Fibroblast of lung (primary cell): ENCODE measurements around the gene DPEP3.

Experiments
- EZH2 ChIP-seq: IDR thresholded peaks from 2 replicates; pipeline ENCODE4 v1.5.1; 2012; ENCODE audit warnings: low read length, control low read depth, mild to moderate bottlenecking; ENCODE audit errors: missing control alignments
- TF ChIP-seq, protein P1 (sequence below), 2 donors: IDR thresholded peaks in 1 of 2; conservative IDR thresholded peaks in 1 of 2; 1 replicate in 1 of 2; 2 replicates in 1 of 2; pipeline ENCODE4 v1.5.1; 2011 to 2012; ENCODE audit warnings: low read length in 2 of 2, control low read depth in 1 of 2, inconsistent platforms in 1 of 2, low read depth in 1 of 2, mild to moderate bottlenecking in 1 of 2

DNA sequence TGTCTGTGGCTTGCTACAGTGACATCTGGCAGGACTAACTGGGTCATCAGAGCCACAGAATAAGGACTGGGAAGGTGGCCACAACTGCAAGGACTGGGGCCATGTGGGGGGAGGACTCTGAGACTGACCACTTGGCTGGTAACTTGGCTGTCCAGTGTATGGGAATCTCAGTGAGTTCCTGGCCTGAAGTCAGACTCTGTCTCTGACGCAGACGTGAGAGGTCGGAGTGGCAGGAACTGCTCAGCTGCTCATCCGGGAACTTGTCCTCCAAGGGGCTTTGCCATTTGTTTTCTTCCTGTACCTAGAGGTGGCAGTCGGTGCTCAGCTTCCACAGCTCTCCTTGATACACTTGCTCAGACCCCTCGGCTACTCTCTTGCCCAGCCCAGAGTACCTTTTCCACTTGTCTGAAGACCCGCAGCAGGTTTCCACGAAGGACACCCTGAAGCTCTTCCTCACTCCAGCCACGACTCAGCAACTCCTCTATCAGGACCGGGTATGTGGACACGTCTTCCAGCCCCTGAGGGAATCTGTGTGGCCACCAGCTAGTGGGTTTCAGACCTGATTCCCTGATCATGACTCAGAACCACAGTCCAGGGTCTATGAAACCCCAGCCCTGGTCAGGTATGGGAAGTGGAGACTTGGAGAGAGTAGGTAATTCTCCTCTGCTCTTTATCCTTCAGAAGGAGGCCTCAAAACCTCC, 7.3 kb upstream of the DPEP3 start:
- TF ChIP-seq, protein P1, sequence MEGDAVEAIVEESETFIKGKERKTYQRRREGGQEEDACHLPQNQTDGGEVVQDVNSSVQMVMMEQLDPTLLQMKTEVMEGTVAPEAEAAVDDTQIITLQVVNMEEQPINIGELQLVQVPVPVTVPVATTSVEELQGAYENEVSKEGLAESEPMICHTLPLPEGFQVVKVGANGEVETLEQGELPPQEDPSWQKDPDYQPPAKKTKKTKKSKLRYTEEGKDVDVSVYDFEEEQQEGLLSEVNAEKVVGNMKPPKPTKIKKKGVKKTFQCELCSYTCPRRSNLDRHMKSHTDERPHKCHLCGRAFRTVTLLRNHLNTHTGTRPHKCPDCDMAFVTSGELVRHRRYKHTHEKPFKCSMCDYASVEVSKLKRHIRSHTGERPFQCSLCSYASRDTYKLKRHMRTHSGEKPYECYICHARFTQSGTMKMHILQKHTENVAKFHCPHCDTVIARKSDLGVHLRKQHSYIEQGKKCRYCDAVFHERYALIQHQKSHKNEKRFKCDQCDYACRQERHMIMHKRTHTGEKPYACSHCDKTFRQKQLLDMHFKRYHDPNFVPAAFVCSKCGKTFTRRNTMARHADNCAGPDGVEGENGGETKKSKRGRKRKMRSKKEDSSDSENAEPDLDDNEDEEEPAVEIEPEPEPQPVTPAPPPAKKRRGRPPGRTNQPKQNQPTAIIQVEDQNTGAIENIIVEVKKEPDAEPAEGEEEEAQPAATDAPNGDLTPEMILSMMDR (conservative IDR thresholded peaks at IDR 0.05 in 1 of 2, IDR thresholded peaks at IDR 0.05 in 1 of 2; ENCODE audit: low read depth in 1 of 2, low read length in 2 of 2): no peak
- TF ChIP-seq EZH2: no peak
